Head of caudate nucleus (tissue), 42 donors: Measurements from ENCODE around the gene MAPK8IP2.
"Not testable (repeated sequence)": the region's sequence is repeated elsewhere in the genome, so short reads cannot be mapped to it uniquely, and the experiment has no call there.

Experiments used
- DNase-seq, 42 donors: peaks; one replicate each; pipeline versions ENCODE4 v3.0.0 to v3.0.0-alpha.2; 2020 to 2021; ENCODE audit warnings: mixed read lengths in 7 of 42
- intact Hi-C: fragments of 100-400 bp; cut with DNase I; formaldehyde crosslinking; loops from one replicate; pipeline ENCODE4 v1.15.0; 2022

The MAPK8IP2 gene

GRCh38 chr22:50656122-50657070 is 55.8 kb downstream of the MAPK8IP2 start:
- peak in 3 of 42 donors; percentile 20 to 62 (median 21) for DNase-seq
- intact Hi-C loops: no loop called here

DNA sequence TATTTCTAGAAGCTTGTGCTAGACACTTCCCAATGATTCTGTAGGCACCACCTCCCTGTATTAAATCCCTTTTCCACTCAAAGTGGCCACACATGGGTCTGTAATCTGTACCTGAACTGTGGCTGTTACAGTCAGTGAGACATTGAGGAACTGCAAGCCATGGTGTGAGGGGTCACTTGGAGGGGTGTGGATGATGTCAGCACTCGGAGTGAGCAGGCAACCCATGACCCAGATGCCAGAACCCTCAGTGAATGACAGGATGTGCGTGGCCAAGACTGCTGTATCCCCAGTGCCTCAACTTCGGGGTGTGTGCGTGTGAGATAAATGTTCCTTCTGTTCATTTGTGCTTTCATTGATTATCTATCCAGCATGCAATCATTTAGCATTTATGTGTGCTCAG is 57.3 kb downstream of the MAPK8IP2 start:
- intact Hi-C loops: no loop called here
- peak in 2 of 42 donors; percentile 10 to 25 for DNase-seq

DNA sequence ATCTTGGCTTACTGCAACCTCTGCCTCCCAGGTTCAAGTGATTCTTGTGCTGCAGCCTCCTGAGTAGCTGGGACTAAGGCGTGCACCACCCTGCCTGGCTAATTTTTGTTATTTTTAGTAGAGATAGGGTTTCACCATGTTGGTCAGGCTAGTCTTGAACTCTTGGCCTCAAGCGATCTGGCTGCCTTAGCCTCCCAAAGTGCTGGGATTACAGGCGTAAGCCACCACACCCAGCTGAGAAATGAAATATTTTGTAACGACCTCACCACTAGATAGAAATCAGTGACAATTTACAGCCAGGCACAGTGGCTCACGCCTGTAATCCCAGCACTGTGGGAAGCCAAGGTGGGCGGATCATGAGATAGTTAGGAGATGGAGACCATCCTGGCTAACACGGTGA is 59.1 kb downstream of the MAPK8IP2 start:
- intact Hi-C loops, DNase-seq: not testable (repeated sequence)

DNA sequence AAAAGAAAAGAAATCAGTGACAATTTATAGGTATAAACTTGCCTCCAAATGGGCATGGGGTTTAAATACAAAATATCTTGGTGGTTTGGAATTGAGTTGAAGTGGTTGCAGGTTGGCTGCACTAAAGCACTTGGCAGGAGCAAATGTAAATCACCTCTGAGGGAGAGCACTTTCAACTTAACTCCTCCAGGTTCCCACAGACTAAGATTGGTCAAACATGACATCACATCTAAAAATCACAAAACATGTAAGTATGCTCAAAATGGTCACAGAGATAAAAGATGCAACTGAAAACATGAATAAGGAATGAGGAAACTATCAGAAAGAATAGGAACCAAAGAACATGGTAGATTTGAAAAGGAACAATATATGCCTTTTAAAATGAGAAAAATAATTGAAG is 59.7 kb downstream of the MAPK8IP2 start:
- intact Hi-C loops: no loop called here
- no peak for DNase-seq
